ENCODE measurements around the gene GRIK3. TPM values are rescaled to one million over a fixed set of nuclear protein-coding genes. Genes with fewer than 3 reads are reported as not detected.

GRIK3 gene
- total and polyA plus RNA-seq, 2 experiments from 2014 or later = 0.31 to 2.9 TPM

DNA sequence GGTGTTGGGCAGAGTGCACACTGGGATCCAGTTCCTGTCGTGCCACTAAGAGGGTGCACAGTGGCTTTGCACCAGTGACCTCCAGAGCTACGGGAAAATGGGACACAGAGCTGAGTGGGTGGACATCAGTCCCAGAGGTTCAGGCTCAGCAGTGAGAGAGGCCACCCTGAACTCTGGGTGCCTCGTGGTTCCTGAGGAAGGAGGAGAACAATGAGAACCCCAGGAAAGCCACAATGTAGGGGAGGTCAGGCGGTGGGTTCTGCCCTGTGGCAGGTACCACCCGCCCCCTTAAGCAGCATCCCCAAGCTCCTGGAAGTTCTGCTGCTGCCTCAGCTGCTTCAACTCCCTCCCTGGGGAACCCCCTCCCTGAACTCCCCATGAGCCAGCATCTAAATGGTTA, 112.2 kb downstream of the GRIK3 start:
- Histone ChIP-seq H3K4me2 (no peak overlapping the region), H2AFZ (no peak overlapping the region), H3K27me3 (ENCODE audit: insufficient read depth) (no peaks in the 10 kb centered on the region), H4K20me1 (replicated peaks; ENCODE audit: insufficient read depth) (no peaks in the 10 kb centered on the region; the same call in 1 of the 2 replicates), H3K4me1 (ENCODE audit: insufficient read depth) (peaks cover 7% of the 10 kb centered on the region), H3K36me3 (ENCODE audit: insufficient read depth) (no peaks in the 10 kb centered on the region), H3F3A (replicated peaks; ENCODE audit: low read depth) (no peaks in the 10 kb centered on the region), H3K27ac (ENCODE audit: low read depth) (no peak overlapping the region), H3K9me2 (ENCODE audit: insufficient read depth) (no peaks in the 10 kb centered on the region), H3K4me3 (no peak overlapping the region), H3K79me2 (replicated peaks; ENCODE audit: insufficient read depth) (no peaks in the 10 kb centered on the region)
- Mint-ChIP-seq H3K27ac (no peak overlapping the region), H3K36me3 (ENCODE audit: low read depth) (no peaks in the 10 kb centered on the region), H3K9me3 (peaks cover 6% of the 10 kb centered on the region; the same call in 2 of the 3 replicates), H3K27me3 (ENCODE audit: insufficient read depth, low read depth, poor library complexity) (peaks cover 6% of the 10 kb centered on the region), H3K4me3 (no peak overlapping the region), H3K4me1 (peaks cover 20% of the 10 kb centered on the region)
- TF ChIP-seq ZNF331 (CRISPR knock-in tag; IDR thresholded peaks at IDR 0.05; ENCODE audit: low read depth) (no peak), POLR2AphosphoS5 (IDR thresholded peaks at IDR 0.05; ENCODE audit: low read depth) (no peak), EZH2phosphoT487 (IDR thresholded peaks at IDR 0.05; ENCODE audit: unreplicated experiment) (no peak), STAT1 (IDR thresholded peaks at IDR 0.05; ENCODE audit: unreplicated experiment) (no peak), CTCF (conservative IDR thresholded peaks at IDR 0.05; ENCODE audit: low read depth in 2 of 2) (no peak), EZH2 (IDR thresholded peaks at IDR 0.05; ENCODE audit: low read depth, unreplicated experiment) (no peak), REST (IDR thresholded peaks at IDR 0.05; ENCODE audit: unreplicated experiment) (no peak), JUNB (IDR thresholded peaks at IDR 0.05; ENCODE audit: unreplicated experiment) (no peak)
- DNase-seq (ENCODE audit: low spot score) = no peak
- ATAC-seq = no peak

DNA sequence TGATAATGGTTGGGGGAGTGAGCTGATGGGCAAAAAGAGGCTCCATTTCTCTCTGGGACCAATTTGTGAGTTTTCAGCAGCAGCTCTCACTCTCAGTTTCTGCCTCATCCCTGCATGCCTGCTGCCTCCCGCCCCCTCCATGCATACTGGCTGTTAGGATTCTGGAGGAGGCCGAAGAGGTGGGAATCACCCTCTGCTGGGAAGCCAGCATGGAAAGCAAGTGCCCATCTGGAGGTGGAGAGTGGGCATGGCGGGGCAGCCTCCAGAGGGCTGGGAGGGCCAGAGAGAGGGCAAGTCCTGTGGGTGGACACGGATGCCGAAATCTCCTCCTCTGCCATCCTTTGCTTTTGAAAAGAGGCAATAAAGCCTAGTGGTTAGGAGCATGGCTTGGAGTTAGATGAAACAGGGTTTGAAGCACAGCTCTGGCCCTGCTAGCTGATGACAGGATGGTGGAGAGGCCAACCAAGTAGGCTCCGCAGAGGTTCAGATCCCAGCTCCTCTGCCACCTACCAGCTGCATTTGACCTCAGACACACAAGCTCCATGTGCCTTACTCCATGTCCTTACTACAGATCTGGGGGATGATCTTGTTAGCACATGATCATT, 113.4 kb downstream of the GRIK3 start:
- peaks cover 3% of the 10 kb centered on the region; the same call in 2 of the 3 replicates for H3K36me3 Mint-ChIP-seq (ENCODE audit: low read depth)
- peaks cover 20% of the 10 kb centered on the region for H3K4me1 Mint-ChIP-seq
- Histone ChIP-seq H3K27ac (ENCODE audit: low read depth) (no peak overlapping the region), H3K4me3 (no peak overlapping the region), H3K79me2 (replicated peaks; ENCODE audit: insufficient read depth) (no peaks in the 10 kb centered on the region), H3K4me2 (no peak overlapping the region), H2AFZ (no peak overlapping the region), H4K20me1 (replicated peaks; ENCODE audit: insufficient read depth) (no peaks in the 10 kb centered on the region; the same call in 1 of the 2 replicates), H3K27me3 (ENCODE audit: insufficient read depth) (no peaks in the 10 kb centered on the region), H3K9me2 (ENCODE audit: insufficient read depth) (no peaks in the 10 kb centered on the region), H3K36me3 (ENCODE audit: insufficient read depth) (no peaks in the 10 kb centered on the region), H3F3A (replicated peaks; ENCODE audit: low read depth) (no peaks in the 10 kb centered on the region), H3K4me1 (ENCODE audit: insufficient read depth) (peaks cover 7% of the 10 kb centered on the region)
- peak overlapping the region; percentile 75 for H3K27ac Mint-ChIP-seq
- no peak for DNase-seq (ENCODE audit: low spot score)
- H3K4me3 Mint-ChIP-seq = no peak overlapping the region
- ATAC-seq = no peak
- peaks cover 6% of the 10 kb centered on the region for H3K27me3 Mint-ChIP-seq (ENCODE audit: insufficient read depth, low read depth, poor library complexity)
- H3K9me3 Mint-ChIP-seq = peaks cover 17% of the 10 kb centered on the region
- TF ChIP-seq EZH2 (IDR thresholded peaks at IDR 0.05; ENCODE audit: low read depth, unreplicated experiment) (no peak), REST (IDR thresholded peaks at IDR 0.05; ENCODE audit: unreplicated experiment) (no peak), NANOG (IDR thresholded peaks at IDR 0.05; ENCODE audit: borderline replicate concordance) (no peak), EZH2phosphoT487 (IDR thresholded peaks at IDR 0.05; ENCODE audit: unreplicated experiment) (no peak)
